ENCODE results near the gene ATG4B. TPM values are rescaled to one million over a fixed set of nuclear protein-coding genes. Genes with fewer than 3 reads are reported as not detected.

ATG4B gene
- total and polyA plus RNA-seq, 2 of the 8 experiments (the other 6 are each of a cell fraction or from before 2014, with no cell fraction given) = 103 to 155 TPM

- TF ChIP-seq, protein P1, sequence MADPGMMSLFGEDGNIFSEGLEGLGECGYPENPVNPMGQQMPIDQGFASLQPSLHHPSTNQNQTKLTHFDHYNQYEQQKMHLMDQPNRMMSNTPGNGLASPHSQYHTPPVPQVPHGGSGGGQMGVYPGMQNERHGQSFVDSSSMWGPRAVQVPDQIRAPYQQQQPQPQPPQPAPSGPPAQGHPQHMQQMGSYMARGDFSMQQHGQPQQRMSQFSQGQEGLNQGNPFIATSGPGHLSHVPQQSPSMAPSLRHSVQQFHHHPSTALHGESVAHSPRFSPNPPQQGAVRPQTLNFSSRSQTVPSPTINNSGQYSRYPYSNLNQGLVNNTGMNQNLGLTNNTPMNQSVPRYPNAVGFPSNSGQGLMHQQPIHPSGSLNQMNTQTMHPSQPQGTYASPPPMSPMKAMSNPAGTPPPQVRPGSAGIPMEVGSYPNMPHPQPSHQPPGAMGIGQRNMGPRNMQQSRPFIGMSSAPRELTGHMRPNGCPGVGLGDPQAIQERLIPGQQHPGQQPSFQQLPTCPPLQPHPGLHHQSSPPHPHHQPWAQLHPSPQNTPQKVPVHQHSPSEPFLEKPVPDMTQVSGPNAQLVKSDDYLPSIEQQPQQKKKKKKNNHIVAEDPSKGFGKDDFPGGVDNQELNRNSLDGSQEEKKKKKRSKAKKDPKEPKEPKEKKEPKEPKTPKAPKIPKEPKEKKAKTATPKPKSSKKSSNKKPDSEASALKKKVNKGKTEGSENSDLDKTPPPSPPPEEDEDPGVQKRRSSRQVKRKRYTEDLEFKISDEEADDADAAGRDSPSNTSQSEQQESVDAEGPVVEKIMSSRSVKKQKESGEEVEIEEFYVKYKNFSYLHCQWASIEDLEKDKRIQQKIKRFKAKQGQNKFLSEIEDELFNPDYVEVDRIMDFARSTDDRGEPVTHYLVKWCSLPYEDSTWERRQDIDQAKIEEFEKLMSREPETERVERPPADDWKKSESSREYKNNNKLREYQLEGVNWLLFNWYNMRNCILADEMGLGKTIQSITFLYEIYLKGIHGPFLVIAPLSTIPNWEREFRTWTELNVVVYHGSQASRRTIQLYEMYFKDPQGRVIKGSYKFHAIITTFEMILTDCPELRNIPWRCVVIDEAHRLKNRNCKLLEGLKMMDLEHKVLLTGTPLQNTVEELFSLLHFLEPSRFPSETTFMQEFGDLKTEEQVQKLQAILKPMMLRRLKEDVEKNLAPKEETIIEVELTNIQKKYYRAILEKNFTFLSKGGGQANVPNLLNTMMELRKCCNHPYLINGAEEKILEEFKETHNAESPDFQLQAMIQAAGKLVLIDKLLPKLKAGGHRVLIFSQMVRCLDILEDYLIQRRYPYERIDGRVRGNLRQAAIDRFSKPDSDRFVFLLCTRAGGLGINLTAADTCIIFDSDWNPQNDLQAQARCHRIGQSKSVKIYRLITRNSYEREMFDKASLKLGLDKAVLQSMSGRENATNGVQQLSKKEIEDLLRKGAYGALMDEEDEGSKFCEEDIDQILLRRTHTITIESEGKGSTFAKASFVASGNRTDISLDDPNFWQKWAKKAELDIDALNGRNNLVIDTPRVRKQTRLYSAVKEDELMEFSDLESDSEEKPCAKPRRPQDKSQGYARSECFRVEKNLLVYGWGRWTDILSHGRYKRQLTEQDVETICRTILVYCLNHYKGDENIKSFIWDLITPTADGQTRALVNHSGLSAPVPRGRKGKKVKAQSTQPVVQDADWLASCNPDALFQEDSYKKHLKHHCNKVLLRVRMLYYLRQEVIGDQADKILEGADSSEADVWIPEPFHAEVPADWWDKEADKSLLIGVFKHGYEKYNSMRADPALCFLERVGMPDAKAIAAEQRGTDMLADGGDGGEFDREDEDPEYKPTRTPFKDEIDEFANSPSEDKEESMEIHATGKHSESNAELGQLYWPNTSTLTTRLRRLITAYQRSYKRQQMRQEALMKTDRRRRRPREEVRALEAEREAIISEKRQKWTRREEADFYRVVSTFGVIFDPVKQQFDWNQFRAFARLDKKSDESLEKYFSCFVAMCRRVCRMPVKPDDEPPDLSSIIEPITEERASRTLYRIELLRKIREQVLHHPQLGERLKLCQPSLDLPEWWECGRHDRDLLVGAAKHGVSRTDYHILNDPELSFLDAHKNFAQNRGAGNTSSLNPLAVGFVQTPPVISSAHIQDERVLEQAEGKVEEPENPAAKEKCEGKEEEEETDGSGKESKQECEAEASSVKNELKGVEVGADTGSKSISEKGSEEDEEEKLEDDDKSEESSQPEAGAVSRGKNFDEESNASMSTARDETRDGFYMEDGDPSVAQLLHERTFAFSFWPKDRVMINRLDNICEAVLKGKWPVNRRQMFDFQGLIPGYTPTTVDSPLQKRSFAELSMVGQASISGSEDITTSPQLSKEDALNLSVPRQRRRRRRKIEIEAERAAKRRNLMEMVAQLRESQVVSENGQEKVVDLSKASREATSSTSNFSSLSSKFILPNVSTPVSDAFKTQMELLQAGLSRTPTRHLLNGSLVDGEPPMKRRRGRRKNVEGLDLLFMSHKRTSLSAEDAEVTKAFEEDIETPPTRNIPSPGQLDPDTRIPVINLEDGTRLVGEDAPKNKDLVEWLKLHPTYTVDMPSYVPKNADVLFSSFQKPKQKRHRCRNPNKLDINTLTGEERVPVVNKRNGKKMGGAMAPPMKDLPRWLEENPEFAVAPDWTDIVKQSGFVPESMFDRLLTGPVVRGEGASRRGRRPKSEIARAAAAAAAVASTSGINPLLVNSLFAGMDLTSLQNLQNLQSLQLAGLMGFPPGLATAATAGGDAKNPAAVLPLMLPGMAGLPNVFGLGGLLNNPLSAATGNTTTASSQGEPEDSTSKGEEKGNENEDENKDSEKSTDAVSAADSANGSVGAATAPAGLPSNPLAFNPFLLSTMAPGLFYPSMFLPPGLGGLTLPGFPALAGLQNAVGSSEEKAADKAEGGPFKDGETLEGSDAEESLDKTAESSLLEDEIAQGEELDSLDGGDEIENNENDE (IDR thresholded peaks at IDR 0.05; ENCODE audit: insufficient replicate concordance, low read length) = no peak
- TF ChIP-seq POU5F1 (IDR thresholded peaks at IDR 0.05; ENCODE audit: low read depth, low read length) (no peak), TEAD4 (IDR thresholded peaks at IDR 0.05; ENCODE audit: low read depth, low read length) (no peak), NANOG (IDR thresholded peaks at IDR 0.05; ENCODE audit: insufficient read depth, low read depth, low read length, poor library complexity, severe bottlenecking) (no peak), CHD1 (IDR thresholded peaks at IDR 0.05; ENCODE audit: low read depth, low read length) (no peak), FOSL1 (IDR thresholded peaks at IDR 0.05; ENCODE audit: insufficient read depth, low read depth, low read length) (no peak)
Measured at GRCh38 chr2:241649404-241649803, 11.9 kb downstream of the ATG4B start (continued).

Measured in H1 (cell line).